Neutrophil (primary cell): ENCODE measurements around the gene PRUNE1.

Source experiments
- H3K27ac ChIP-seq: fragments of 200-600 bp; sonication (generic); 2 replicates; pipeline ENCODE4 v1.5.1; 2016; ENCODE audit warnings: mild to moderate bottlenecking, moderate library complexity
- H3K27me3 ChIP-seq: fragments of 200-600 bp; sonication (generic); 2 replicates; pipeline ENCODE4 v1.6.0; 2016; ENCODE audit warnings: mild to moderate bottlenecking
- H3K36me3 ChIP-seq: fragments of 200-600 bp; sonication (generic); 2 replicates; pipeline ENCODE4 v1.5.1; 2017
- H3K4me1 ChIP-seq, 2 experiments: fragments of 200-600 bp in 1 of 2; sonication (generic) in 1 of 2; 1 replicate in 1 of 2; 2 replicates in 1 of 2; pipeline versions ENCODE4 v1.5.1 to v1.6.1; 2013 to 2016; ENCODE audit warnings: low read depth in 1 of 2, low read length in 1 of 2, mild to moderate bottlenecking in 1 of 2, moderate library complexity in 1 of 2; ENCODE audit not compliant: control insufficient read depth in 1 of 2, insufficient read depth in 1 of 2
- H3K4me3 ChIP-seq, 2 experiments: fragments of 200-600 bp in 1 of 2; sonication (generic) in 1 of 2; 1 replicate in 1 of 2; 2 replicates in 1 of 2; pipeline ENCODE4 v1.5.1; 2013 to 2016; ENCODE audit warnings: low read depth in 1 of 2, low read length in 1 of 2, mild to moderate bottlenecking in 1 of 2, moderate library complexity in 1 of 2
- H3K9me3 ChIP-seq: fragments of 200-600 bp; sonication (generic); 2 replicates; pipeline ENCODE4 v1.5.1; 2016
- TF ChIP-seq, protein P1 (sequence below): fragments of 200-600 bp; sonication (generic); IDR thresholded peaks from 2 replicates; pipeline ENCODE4 v1.5.1; 2016; ENCODE audit warnings: antibody characterized with exemption

The PRUNE1 gene

GRCh38 chr1:151009206-151009587 lies 948 bp downstream of the PRUNE1 start:
- no peaks in the 10 kb centered on the region for H3K9me3 ChIP-seq
- TF ChIP-seq, protein P1, sequence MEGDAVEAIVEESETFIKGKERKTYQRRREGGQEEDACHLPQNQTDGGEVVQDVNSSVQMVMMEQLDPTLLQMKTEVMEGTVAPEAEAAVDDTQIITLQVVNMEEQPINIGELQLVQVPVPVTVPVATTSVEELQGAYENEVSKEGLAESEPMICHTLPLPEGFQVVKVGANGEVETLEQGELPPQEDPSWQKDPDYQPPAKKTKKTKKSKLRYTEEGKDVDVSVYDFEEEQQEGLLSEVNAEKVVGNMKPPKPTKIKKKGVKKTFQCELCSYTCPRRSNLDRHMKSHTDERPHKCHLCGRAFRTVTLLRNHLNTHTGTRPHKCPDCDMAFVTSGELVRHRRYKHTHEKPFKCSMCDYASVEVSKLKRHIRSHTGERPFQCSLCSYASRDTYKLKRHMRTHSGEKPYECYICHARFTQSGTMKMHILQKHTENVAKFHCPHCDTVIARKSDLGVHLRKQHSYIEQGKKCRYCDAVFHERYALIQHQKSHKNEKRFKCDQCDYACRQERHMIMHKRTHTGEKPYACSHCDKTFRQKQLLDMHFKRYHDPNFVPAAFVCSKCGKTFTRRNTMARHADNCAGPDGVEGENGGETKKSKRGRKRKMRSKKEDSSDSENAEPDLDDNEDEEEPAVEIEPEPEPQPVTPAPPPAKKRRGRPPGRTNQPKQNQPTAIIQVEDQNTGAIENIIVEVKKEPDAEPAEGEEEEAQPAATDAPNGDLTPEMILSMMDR = no peak
- peak overlapping the region; percentile 96 for H3K27ac ChIP-seq
- H3K27me3 ChIP-seq = no peaks in the 10 kb centered on the region
- peaks cover 4% of the 10 kb centered on the region for H3K36me3 ChIP-seq
- peak overlapping the region; percentile 90 to 99 for H3K4me3 ChIP-seq
- H3K4me1 ChIP-seq = peaks cover 33 to 48% of the 10 kb centered on the region in 2 experiments

DNA sequence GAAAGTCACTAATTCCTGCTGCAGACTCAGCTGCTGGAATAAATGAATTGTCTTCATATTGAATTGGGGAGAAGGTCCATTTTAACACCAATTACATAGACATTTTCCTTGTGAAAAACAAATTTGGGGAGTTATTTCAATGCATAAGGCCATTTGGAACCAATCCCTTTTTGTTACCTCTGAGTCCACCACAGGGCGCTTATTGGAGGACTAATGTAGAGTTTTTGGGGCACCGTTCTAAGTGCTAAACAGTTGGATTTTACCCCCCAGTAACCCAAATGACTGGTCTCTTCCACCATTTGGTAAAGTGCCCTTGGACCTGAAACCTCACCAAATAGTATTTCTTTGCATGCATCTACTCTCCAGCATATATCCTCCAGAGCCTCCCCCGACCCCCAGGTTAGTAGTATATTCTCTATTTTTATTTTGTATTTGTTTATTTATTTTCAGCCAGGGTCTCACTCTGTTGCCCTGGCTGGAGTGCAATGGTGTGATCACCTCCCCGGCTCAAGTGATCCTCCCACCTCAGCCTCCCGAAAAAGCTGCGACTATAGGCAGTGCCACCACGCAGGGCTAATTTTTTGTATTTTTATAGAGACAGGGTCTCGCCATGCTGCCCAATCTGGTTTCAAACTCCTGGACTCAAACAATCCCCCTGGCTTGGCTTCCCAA lies 1.6 kb downstream of the PRUNE1 start:
- TF ChIP-seq, protein P1 = no peak
- Histone ChIP-seq H3K27ac (peak overlapping the region; percentile 96), H3K36me3 (peaks cover 4% of the 10 kb centered on the region), H3K4me3 (no peak overlapping the region), H3K4me1 (peaks cover 29 to 42% of the 10 kb centered on the region in 2 experiments), H3K9me3 (no peaks in the 10 kb centered on the region), H3K27me3 (no peaks in the 10 kb centered on the region)

DNA sequence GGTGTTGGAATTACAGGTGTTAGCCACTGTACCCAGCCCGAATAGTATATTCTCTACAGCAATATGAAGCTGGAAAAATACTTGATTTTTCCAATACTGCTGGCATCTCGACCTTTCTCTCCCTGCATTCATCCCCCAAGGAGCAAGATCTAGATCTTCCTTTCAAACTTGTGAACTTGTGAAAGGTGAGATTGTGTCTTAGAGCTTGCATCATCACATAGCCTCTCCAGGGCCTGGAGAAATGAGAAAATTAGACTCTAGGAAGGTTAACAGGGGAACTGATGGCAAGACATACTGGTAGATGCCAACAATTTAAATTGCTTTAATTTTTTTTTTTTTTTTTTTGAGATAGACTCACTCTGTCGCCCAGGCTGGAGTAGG lies 2.1 kb downstream of the PRUNE1 start:
- peaks cover 29 to 37% of the 10 kb centered on the region in 2 experiments for H3K4me1 ChIP-seq
- H3K27me3 ChIP-seq = no peaks in the 10 kb centered on the region
- H3K4me3 ChIP-seq = no peak overlapping the region
- TF ChIP-seq, protein P1 = no peak
- H3K36me3 ChIP-seq = peaks cover 4% of the 10 kb centered on the region
- H3K9me3 ChIP-seq = no peaks in the 10 kb centered on the region
- no peak overlapping the region for H3K27ac ChIP-seq

DNA sequence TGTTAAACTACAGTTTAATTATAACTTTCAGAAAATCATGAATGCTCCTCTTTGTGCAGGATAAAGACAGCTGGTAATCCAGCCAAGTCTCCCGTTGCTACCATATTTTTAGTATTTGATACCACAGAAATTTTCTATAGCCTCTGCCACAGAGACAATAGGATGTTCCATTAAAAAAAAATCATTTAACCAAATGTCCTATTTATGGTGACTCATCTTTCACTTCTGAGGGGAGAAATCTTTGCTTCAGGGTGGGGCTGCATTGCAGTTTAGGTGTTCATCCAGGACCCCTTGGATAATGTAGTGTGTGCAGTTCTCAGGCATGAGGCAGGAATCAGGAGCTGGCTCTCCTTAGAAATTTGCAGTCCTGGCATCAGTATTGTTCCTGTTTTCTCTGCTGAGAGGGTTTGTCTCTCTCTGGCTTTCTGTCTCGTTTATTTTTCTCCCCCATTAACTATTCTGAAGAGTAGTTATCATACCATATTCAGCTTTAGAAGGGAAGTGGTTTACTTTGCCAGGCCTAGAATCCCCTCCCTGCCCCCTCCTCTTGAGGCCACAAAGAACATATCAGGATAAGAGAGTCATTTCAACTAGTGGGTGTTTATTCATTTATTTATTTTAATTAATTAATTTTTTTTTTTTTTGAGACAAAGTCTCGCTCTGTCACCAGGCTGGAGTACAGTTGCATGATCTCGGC lies 3.1 kb downstream of the PRUNE1 start:
- H3K4me3 ChIP-seq = no peak overlapping the region
- H3K36me3 ChIP-seq = peaks cover 8% of the 10 kb centered on the region
- H3K9me3 ChIP-seq = no peaks in the 10 kb centered on the region
- peaks cover 28 to 29% of the 10 kb centered on the region in 2 experiments for H3K4me1 ChIP-seq
- TF ChIP-seq, protein P1 = no peak
- no peak overlapping the region for H3K27ac ChIP-seq
- H3K27me3 ChIP-seq = no peaks in the 10 kb centered on the region

DNA sequence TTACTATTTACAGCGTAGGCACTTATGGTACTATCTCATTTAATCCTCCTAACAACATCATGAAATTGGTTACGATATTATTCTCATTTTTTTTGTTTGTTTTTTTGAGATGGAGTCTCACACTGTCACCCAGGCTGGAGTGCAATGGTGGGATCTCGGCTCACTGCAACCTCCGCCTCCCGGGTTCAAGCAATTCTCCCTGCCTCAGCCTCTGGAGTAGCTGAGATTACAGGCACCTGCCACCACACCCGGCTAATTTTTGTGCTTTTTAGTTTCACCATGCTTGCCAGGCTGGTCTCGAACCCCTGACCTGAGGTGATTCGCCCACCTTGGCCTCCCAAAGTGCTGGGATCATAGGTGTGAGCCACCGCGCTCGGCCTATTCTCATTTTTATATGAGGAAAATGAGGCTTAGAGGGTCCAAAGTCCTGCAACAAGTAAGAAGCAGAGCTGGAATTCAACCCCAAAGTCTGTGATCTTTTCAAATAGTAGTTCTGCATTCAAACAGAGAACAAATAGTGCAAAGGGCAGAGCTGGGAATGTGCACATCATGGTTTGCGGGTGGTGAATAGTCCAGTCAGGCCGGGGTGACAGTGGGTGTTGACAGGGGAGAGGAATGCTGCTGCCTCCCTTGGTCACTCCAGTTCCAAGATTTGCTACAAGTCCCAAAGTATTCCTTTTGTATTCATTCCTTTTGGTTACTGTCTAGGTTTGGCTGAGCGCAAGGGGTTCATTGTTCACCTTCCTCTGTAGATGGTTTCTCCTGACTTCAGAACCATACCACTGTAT lies 4.6 kb downstream of the PRUNE1 start:
- TF ChIP-seq, protein P1 = no peak
- Histone ChIP-seq H3K4me3 (no peak overlapping the region), H3K27me3 (no peaks in the 10 kb centered on the region), H3K36me3 (peaks cover 10% of the 10 kb centered on the region), H3K4me1 (peaks cover 14 to 18% of the 10 kb centered on the region in 2 experiments), H3K27ac (no peak overlapping the region), H3K9me3 (no peaks in the 10 kb centered on the region)
